Rectal smooth muscle tissue (tissue), 1 donor: ENCODE measurements around the gene MYO3B.

ENCODE experiments used
- H3K27ac ChIP-seq: one replicate; pipeline ENCODE4 v1.7.0; 2013; ENCODE audit warnings: low read depth, low read length, inconsistent platforms
- H3K27me3 ChIP-seq: one replicate; pipeline ENCODE4 v1.7.0; 2013; ENCODE audit warnings: low read length; ENCODE audit not compliant: control insufficient read depth, insufficient read depth
- H3K36me3 ChIP-seq: one replicate; pipeline ENCODE4 v1.7.0; 2013; ENCODE audit warnings: low read length; ENCODE audit not compliant: control insufficient read depth, insufficient read depth
- H3K4me1 ChIP-seq: one replicate; pipeline ENCODE4 v1.7.0; 2013; ENCODE audit warnings: low read length; ENCODE audit not compliant: control insufficient read depth, insufficient read depth
- H3K4me3 ChIP-seq: one replicate; pipeline ENCODE4 v1.7.0; 2013; ENCODE audit warnings: low read length
- H3K9ac ChIP-seq: one replicate; pipeline ENCODE4 v1.7.0; 2013; ENCODE audit warnings: low read length

The MYO3B gene

DNA sequence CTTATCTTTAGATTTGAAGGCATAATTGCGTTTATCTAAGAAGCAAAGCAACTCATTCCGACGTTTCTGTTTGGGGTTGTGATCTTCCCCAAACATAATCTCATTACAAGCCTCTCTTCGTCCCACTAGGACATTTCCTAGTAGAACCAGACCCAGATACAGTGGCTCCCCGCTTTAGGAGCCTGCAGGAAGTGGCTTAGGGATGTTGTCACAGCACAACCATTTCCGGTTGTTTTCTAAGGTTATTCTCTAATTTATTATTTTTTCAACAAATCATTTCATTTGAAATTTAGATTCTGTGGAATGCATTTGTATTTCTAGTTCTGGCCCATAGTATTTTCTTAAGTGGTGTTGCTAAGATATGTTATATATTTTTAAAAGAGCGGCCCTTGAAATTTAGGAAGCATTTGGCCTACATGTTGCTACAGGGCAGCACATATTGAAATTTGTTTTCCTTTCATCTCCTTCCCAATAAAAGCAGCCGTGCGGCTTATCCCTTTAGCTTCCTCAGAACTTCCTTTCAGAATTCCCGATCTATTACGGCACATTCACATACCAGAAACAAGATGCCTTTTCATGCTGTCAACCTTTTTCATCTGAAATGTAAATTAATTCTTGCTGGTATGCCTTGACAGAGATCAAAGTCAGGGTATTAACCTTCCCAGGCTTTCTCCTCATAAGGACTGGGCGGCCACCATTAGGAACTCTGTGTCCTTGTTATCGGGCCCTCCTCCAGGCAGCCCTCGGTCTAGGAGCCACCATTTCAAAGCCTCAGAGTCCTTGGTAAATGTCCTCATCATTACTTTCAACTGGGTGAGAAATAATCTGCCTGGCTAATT, 326.2 kb downstream of the MYO3B start:
- Histone ChIP-seq H3K27ac (no peak overlapping the region), H3K4me1 (peaks cover 16% of the 10 kb centered on the region), H3K27me3 (no peaks in the 10 kb centered on the region), H3K4me3 (no peak overlapping the region), H3K9ac (no peak overlapping the region), H3K36me3 (no peaks in the 10 kb centered on the region)

GRCh38 chr2:170504810-170505145, 326.8 kb downstream of the MYO3B start:
- H3K27me3 ChIP-seq = no peaks in the 10 kb centered on the region
- no peak overlapping the region for H3K27ac ChIP-seq
- H3K9ac ChIP-seq = no peak overlapping the region
- H3K4me3 ChIP-seq = no peak overlapping the region
- H3K36me3 ChIP-seq = no peaks in the 10 kb centered on the region
- peaks cover 16% of the 10 kb centered on the region for H3K4me1 ChIP-seq

DNA sequence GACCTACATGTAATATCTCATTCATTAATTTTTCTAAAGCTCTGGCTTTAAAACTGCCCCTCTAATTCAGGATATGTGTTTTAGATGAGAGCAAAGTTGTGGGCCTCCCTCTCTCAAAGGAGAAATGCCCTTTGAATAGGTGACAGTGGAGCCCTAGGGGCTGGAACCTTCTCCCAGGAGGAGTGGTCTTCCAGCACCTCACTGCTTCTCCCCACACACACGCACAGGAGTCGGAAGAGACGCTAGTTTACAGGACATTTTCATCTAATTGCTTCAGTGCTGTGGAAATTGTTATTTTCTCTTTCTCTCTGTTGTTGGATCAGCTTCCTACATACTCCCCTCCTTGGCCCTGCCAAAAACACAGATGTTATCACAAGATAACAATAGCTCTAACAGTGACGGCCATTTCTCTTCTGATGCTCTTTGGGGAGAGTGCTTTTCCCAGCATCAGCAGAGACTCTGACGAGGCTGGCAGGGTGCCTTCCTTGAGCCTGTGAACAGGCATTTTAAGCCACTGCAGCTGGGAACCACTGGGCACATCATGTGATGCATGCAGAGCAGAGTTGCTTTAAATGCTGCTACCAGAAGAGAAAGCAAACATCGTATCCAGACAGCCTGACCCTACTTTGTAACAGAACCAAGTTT, 327.8 kb downstream of the MYO3B start:
- H3K27me3 ChIP-seq = no peaks in the 10 kb centered on the region
- peaks cover 14% of the 10 kb centered on the region for H3K4me1 ChIP-seq
- H3K9ac ChIP-seq = no peak overlapping the region
- no peak overlapping the region for H3K4me3 ChIP-seq
- H3K36me3 ChIP-seq = no peaks in the 10 kb centered on the region
- H3K27ac ChIP-seq = peak overlapping the region; percentile 51

DNA sequence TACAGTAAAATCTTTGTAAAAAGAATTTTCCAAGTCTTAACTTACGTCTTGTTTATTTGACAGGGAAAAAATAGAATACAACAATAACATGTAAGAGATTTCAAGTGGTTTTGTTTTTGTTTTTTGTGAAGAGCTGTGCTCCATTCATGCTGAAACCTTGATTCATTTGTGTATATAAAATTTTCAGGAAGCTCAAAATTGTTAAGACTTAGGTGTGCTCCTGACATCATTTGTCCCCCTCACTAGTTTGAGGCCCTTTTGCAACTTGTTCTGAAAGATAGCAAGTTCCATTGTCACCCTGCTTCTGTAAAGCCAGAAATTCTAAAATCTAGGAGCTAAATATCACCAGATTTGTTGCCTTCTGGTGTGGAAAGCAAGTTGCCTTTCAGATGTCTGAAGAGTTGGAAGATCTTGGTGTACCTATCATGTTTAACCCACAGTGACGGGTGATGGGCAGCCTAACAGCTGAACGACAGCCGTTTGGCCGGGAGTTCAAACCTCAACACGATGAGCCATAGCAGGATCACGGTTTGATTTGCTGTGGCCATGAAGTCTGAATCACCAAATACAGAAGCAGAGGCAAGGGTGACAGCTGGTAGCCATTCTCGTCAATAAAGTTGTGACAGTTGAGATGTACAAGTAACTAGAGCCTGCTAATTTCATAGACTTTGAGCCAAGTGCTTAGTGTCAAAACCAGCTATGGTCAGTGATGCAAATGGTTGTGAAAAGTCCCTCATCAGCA, 331.7 kb downstream of the MYO3B start:
- H3K4me3 ChIP-seq = no peak overlapping the region
- H3K4me1 ChIP-seq = peaks cover 9% of the 10 kb centered on the region
- no peaks in the 10 kb centered on the region for H3K36me3 ChIP-seq
- H3K27ac ChIP-seq = no peak overlapping the region
- H3K9ac ChIP-seq = no peak overlapping the region
- H3K27me3 ChIP-seq = no peaks in the 10 kb centered on the region

DNA sequence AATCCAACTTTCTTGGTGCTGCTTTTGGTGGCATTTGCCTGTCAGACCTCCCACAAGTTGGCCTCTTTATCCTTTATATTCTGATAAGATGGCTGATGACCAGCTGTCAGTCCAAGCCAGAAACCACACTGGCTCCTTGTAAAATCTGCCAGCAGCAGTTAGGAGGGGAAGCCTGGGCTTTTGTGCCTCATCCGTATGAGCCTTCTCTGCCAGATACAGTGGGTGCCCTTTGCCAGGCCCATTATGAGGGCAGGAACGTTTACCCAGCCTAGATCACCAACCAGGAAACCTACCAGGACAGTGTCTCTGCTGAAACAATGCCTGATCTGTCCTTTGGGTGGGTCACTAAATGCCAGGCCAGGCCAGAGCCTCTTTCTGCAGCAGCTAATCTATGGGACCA, 334.3 kb downstream of the MYO3B start:
- no peaks in the 10 kb centered on the region for H3K4me1 ChIP-seq
- H3K27ac ChIP-seq = no peak overlapping the region
- H3K36me3 ChIP-seq = no peaks in the 10 kb centered on the region
- no peaks in the 10 kb centered on the region for H3K27me3 ChIP-seq
- no peak overlapping the region for H3K4me3 ChIP-seq
- no peak overlapping the region for H3K9ac ChIP-seq

- Histone ChIP-seq H3K4me3 (no peak overlapping the region), H3K36me3 (no peaks in the 10 kb centered on the region), H3K9ac (no peak overlapping the region), H3K4me1 (no peaks in the 10 kb centered on the region), H3K27me3 (no peaks in the 10 kb centered on the region), H3K27ac (no peak overlapping the region)
These were observed 336.2 kb downstream of the MYO3B start for GRCh38 chr2:170514140-170514539.

DNA sequence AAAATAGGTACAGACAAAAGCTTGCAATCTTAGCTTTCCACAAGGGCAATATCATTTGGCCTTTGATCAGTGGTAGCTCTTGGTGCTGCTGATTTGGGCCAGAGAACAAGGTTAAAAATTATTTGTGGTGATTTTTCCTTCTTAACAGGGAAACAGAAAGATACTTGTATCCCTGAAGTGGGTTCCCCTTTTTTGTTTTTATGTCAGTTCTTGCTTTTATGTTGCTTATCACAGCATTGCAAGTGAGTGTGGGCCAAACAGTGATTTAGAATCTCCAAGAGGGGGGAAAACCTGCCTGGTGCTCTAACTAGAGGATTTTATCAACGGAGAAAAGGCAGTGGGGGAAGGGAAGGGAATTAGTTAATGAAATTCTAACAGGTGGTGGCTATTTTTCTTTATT, 339.6 kb downstream of the MYO3B start:
- no peaks in the 10 kb centered on the region for H3K27me3 ChIP-seq
- H3K36me3 ChIP-seq = no peaks in the 10 kb centered on the region
- no peaks in the 10 kb centered on the region for H3K4me1 ChIP-seq
- H3K9ac ChIP-seq = no peak overlapping the region
- no peak overlapping the region for H3K4me3 ChIP-seq
- H3K27ac ChIP-seq = no peak overlapping the region

- H3K36me3 ChIP-seq = no peaks in the 10 kb centered on the region
- no peak overlapping the region for H3K4me3 ChIP-seq
- H3K27ac ChIP-seq = no peak overlapping the region
- H3K27me3 ChIP-seq = no peaks in the 10 kb centered on the region
- no peaks in the 10 kb centered on the region for H3K4me1 ChIP-seq
- no peak overlapping the region for H3K9ac ChIP-seq
These were observed 341.0 kb downstream of the MYO3B start for GRCh38 chr2:170518911-170519310.

- no peaks in the 10 kb centered on the region for H3K27me3 ChIP-seq
- peaks cover 16% of the 10 kb centered on the region for H3K4me1 ChIP-seq
- no peaks in the 10 kb centered on the region for H3K36me3 ChIP-seq
- H3K4me3 ChIP-seq = no peak overlapping the region
- no peak overlapping the region for H3K9ac ChIP-seq
- no peak overlapping the region for H3K27ac ChIP-seq
These were observed 343.4 kb downstream of the MYO3B start for GRCh38 chr2:170521299-170521698.

GRCh38 chr2:170523506-170523905, 345.6 kb downstream of the MYO3B start:
- no peak overlapping the region for H3K9ac ChIP-seq
- no peaks in the 10 kb centered on the region for H3K27me3 ChIP-seq
- H3K27ac ChIP-seq = no peak overlapping the region
- H3K4me1 ChIP-seq = peaks cover 22% of the 10 kb centered on the region
- H3K36me3 ChIP-seq = no peaks in the 10 kb centered on the region
- H3K4me3 ChIP-seq = no peak overlapping the region

- Histone ChIP-seq H3K36me3 (no peaks in the 10 kb centered on the region), H3K9ac (no peak overlapping the region), H3K27ac (peak overlapping the region; percentile 72), H3K27me3 (no peaks in the 10 kb centered on the region), H3K4me3 (no peak overlapping the region), H3K4me1 (peaks cover 24% of the 10 kb centered on the region)
These were observed 347.1 kb downstream of the MYO3B start for GRCh38 chr2:170524828-170525565.

DNA sequence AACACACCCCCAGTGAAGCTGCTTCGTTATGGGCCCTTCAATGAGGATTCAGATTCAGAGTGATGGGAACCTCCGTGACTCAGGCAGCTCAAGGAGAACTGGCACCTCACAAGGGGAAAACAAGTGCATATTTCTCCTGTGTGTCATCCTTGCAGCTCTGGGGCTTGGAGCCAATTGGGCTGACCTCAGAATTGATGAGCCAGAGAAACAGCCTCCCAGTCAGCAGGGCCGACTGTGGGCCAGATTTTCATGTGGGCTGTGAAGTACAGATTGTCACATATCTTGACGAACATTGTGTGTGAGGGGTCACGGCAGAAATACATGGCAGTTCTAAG, 347.6 kb downstream of the MYO3B start:
- Histone ChIP-seq H3K9ac (no peak overlapping the region), H3K27me3 (no peaks in the 10 kb centered on the region), H3K4me3 (no peak overlapping the region), H3K27ac (peak overlapping the region; percentile 72), H3K36me3 (no peaks in the 10 kb centered on the region), H3K4me1 (peaks cover 29% of the 10 kb centered on the region)
